OCI-LY7 (cell line): Measurements from ENCODE around the gene LARP7. TPM values are rescaled to one million over a fixed set of nuclear protein-coding genes. Genes with fewer than 3 reads are reported as not detected.

Source experiments
- BruUV-seq: library from RNA; stranded (reverse); fragments of 400-500 nt; replicated peaks from 2 replicates; lab custom pipeline; 2021; lab: Mats Ljungman, UMichigan
- CTCF ChIA-PET: fragments of 300-600 bp; sonication (Branson Sonifier 250); formaldehyde crosslinking; loops from one replicate; lab custom pipeline; 2022; ENCODE audit warnings: antibody characterized with exemption; ENCODE audit not compliant: unreplicated experiment; lab: Charles Lee
- POLR2A ChIA-PET: fragments of 300-600 bp; sonication (Branson Sonifier 250); formaldehyde crosslinking; loops from one replicate; lab custom pipeline; 2022; ENCODE audit warnings: antibody characterized with exemption; lab: Charles Lee
- DNase-seq: peaks from one replicate; pipeline ENCODE4 v3.0.0-alpha.2; 2015; ENCODE audit warnings: low spot score
- H2AFZ ChIP-seq: fragments of 200-600 bp; sonication (generic), shearing (Covaris generic); 2 replicates; pipeline ENCODE4 v1.6.1; 2014; ENCODE audit warnings: mild to moderate bottlenecking, antibody characterized with exemption, low read length, moderate library complexity
- H3K27ac ChIP-seq: fragments of 200-600 bp; sonication (generic); 2 replicates; pipeline ENCODE4 v1.5.1; 2014; ENCODE audit warnings: mixed run types, low read depth, mild to moderate bottlenecking, moderate library complexity, low read length, inconsistent platforms; ENCODE audit not compliant: poor library complexity, severe bottlenecking
- H3K36me3 ChIP-seq: fragments of 200-600 bp; sonication (generic); 2 replicates; pipeline ENCODE4 v1.6.1; 2014; ENCODE audit warnings: mild to moderate bottlenecking, antibody characterized with exemption, low read length, moderate library complexity, mixed read lengths; ENCODE audit not compliant: insufficient read depth
- H3K4me1 ChIP-seq: fragments of 200-600 bp; sonication (generic); 2 replicates; pipeline ENCODE4 v1.5.1; 2014; ENCODE audit warnings: mild to moderate bottlenecking, low read length; ENCODE audit not compliant: insufficient read depth, poor library complexity, severe bottlenecking
- H3K4me2 ChIP-seq: fragments of 200-600 bp; sonication (generic); 2 replicates; pipeline ENCODE4 v1.6.1; 2014; ENCODE audit warnings: mild to moderate bottlenecking, low read length
- H3K4me3 ChIP-seq: fragments of 200-600 bp; sonication (generic); 2 replicates; pipeline ENCODE4 v1.5.1; 2014; ENCODE audit warnings: mild to moderate bottlenecking, low read depth, low read length; ENCODE audit not compliant: poor library complexity, severe bottlenecking
- H3K79me2 ChIP-seq: fragments of 200-600 bp; sonication (generic); 2 replicates; pipeline ENCODE4 v1.6.1; 2016; ENCODE audit warnings: low read depth, mild to moderate bottlenecking, low read length, moderate library complexity, mixed read lengths; ENCODE audit not compliant: insufficient read depth
- H3K9me2 ChIP-seq: fragments of 200-600 bp; sonication (generic); 2 replicates; pipeline ENCODE4 v1.6.1; 2016; ENCODE audit warnings: mild to moderate bottlenecking, low read length, mixed read lengths; ENCODE audit not compliant: insufficient read depth
- H3K9me3 ChIP-seq: fragments of 200-600 bp; sonication (generic); 2 replicates; pipeline ENCODE4 v1.6.1; 2014; ENCODE audit warnings: mild to moderate bottlenecking, mixed run types, low read length, mixed read lengths
- H4K20me1 ChIP-seq: fragments of 200-600 bp; sonication (generic); 2 replicates; pipeline ENCODE4 v1.6.1; 2014; ENCODE audit warnings: mild to moderate bottlenecking, antibody characterized with exemption, low read length, moderate library complexity, mixed read lengths; ENCODE audit not compliant: insufficient read depth
- EZH2phosphoT487 ChIP-seq: fragments of 200-600 bp; sonication (generic); IDR thresholded peaks from 2 replicates; pipeline ENCODE4 v1.6.1; 2018; ENCODE audit warnings: low read depth, borderline replicate concordance, mild to moderate bottlenecking, mixed run types, antibody characterized with exemption, low read length, moderate library complexity, mixed read lengths
- intact Hi-C: fragments of 100-400 bp; cut with micrococcal nuclease; formaldehyde crosslinking; loops from one replicate; pipeline ENCODE4 v1.10.0; 2022; ENCODE audit not compliant: unreplicated experiment
- total RNA-seq, 2 experiments: library from RNA; depleted of rRNA in 1 of 2; stranded (reverse); fragments of >200 nt in 1 of 2; shearing (Covaris generic) in 1 of 2; gene quantifications; 2 replicates each; pipeline ENCODE4 v1.2.3, GENCODE V29; 2014 to 2022
- TF ChIP-seq, protein P1 (sequence below): fragments of 200-600 bp; sonication (generic); conservative IDR thresholded peaks from 2 replicates; pipeline ENCODE4 v1.5.1; 2014; ENCODE audit warnings: mild to moderate bottlenecking, antibody characterized with exemption, low read length, moderate library complexity, mixed read lengths

Gene LARP7
- total RNA-seq, 2 experiments from 2014 or later: 35.0 to 53.9 TPM

DNA sequence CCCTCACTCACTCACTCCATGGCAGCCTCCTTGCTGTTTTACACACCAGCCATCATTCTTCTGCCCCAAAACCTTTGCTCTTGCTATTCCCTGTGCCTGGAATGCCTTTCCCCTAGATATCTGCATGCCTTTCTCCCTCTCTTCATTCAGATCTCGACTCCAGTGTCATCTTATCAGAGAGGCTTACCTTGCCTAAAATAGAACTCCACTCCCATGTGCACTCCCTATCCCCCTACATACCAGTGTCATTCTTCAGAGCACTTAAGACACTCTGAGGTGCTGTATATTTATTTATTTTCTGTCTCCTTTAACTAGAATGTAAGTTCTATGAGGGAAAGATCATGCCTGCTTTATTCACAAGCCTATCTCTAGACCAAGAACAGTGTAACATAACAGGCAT is 45.4 kb upstream of the LARP7 start:
- BruUV-seq: no TSS peak
- CTCF ChIA-PET: no interaction called here

DNA sequence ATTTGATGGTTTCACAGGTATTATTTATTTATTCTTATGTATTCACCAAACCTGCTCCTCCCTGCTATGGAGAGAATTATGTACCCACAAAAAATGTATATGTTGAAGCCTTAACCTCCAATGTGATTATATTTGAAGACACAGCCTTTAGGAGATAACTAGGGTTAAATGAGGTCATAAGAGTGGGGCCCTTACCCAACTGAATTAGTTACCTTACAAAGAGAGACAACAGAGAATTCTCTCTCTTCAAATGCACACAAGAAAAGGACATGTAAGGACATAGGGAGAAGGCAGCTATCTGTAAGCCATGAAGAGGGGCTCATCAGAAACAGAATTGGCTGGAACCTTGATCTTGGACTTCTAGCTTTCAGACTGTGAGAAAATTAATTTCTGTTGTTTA is 44.2 kb upstream of the LARP7 start:
- CTCF ChIA-PET: no interaction called here
- no peak for DNase-seq
- no peaks in the 10 kb centered on the region for H3K79me2 ChIP-seq
- no peak for TF ChIP-seq EZH2phosphoT487
- TF ChIP-seq, protein P1, sequence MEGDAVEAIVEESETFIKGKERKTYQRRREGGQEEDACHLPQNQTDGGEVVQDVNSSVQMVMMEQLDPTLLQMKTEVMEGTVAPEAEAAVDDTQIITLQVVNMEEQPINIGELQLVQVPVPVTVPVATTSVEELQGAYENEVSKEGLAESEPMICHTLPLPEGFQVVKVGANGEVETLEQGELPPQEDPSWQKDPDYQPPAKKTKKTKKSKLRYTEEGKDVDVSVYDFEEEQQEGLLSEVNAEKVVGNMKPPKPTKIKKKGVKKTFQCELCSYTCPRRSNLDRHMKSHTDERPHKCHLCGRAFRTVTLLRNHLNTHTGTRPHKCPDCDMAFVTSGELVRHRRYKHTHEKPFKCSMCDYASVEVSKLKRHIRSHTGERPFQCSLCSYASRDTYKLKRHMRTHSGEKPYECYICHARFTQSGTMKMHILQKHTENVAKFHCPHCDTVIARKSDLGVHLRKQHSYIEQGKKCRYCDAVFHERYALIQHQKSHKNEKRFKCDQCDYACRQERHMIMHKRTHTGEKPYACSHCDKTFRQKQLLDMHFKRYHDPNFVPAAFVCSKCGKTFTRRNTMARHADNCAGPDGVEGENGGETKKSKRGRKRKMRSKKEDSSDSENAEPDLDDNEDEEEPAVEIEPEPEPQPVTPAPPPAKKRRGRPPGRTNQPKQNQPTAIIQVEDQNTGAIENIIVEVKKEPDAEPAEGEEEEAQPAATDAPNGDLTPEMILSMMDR: no peak
- H2AFZ ChIP-seq: no peak overlapping the region
- no peaks in the 10 kb centered on the region for H3K9me2 ChIP-seq
- H3K27ac ChIP-seq: no peak overlapping the region
- H3K36me3 ChIP-seq: peaks cover 31% of the 10 kb centered on the region
- H3K4me1 ChIP-seq: no peaks in the 10 kb centered on the region
- intact Hi-C loops: no loop called here
- no TSS peak for BruUV-seq
- 0 out of 2 replicates have a peak, but pooled peaks cover 3% of the 10 kb centered on the region for H3K9me3 ChIP-seq
- no peaks in the 10 kb centered on the region for H4K20me1 ChIP-seq
- POLR2A ChIA-PET: no interaction called here
- no peak overlapping the region for H3K4me3 ChIP-seq
- H3K4me2 ChIP-seq: no peak overlapping the region

More for the DNA sequence above, 45.4 kb upstream of the LARP7 start:
- no peak overlapping the region for H3K4me2 ChIP-seq
- H3K79me2 ChIP-seq: no peaks in the 10 kb centered on the region
- POLR2A ChIA-PET: interaction anchor here (0.6 kb wide), 1 partner anchor 97 kb away, joined by 3 read pairs; no protein-coding TSS in a partner anchor
- H3K9me2 ChIP-seq: no peaks in the 10 kb centered on the region
- intact Hi-C loops: no loop called here
- H3K4me1 ChIP-seq: no peaks in the 10 kb centered on the region
- H3K27ac ChIP-seq: no peak overlapping the region
- peaks cover 36% of the 10 kb centered on the region for H3K36me3 ChIP-seq
- DNase-seq: no peak
- no peak for TF ChIP-seq EZH2phosphoT487
- TF ChIP-seq, protein P1: no peak
- H3K9me3 ChIP-seq: 0 out of 2 replicates have a peak, but pooled peaks cover 3% of the 10 kb centered on the region
- H3K4me3 ChIP-seq: no peak overlapping the region
- H4K20me1 ChIP-seq: no peaks in the 10 kb centered on the region
- no peak overlapping the region for H2AFZ ChIP-seq

DNA sequence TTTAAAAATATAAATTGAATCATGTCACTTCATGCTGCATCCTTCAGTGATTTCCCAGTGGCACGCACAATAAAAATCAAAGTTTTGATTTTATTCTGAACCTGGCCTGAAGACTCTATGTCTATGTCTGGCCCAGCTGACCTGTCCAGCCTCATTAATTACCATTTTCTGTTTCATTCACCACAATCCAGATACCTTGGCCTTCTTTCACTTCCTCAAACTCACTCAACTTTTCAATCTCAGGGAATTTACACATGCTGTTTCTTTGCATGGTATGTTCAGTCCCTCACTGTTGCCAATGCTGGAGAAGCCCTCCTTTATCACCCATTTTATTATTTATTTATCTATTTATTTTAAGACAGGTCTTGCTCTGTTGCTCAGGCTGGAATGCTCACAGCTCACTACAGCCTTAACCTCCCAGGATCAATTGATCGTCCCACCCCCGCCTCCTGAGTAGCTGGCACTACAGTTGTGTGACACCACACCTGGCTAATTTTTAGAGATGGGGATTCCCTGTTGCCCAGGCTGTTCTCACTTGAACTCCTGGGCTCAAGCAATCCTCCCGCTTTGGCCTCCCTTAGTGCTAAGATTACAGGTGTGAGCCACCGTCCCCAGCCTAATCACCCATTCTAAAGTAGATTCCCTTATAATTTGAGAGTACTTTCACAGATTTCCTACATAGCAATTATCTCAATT is 43.4 kb upstream of the LARP7 start:
- H3K9me2 ChIP-seq: no peaks in the 10 kb centered on the region
- DNase-seq: no peak
- no peaks in the 10 kb centered on the region for H4K20me1 ChIP-seq
- H3K79me2 ChIP-seq: no peaks in the 10 kb centered on the region
- 0 out of 2 replicates have a peak, but pooled peaks cover 3% of the 10 kb centered on the region for H3K9me3 ChIP-seq
- CTCF ChIA-PET: no interaction called here
- peaks cover 28% of the 10 kb centered on the region for H3K36me3 ChIP-seq
- no peaks in the 10 kb centered on the region for H3K4me1 ChIP-seq
- H3K27ac ChIP-seq: no peak overlapping the region
- BruUV-seq: no TSS peak
- no peak overlapping the region for H2AFZ ChIP-seq
- POLR2A ChIA-PET: interaction anchor here (0.6 to 1.4 kb wide), 2 partner anchors 9 to 212 kb away, joined by 3 read pairs; no protein-coding TSS in a partner anchor
- intact Hi-C loops: no loop called here
- no peak overlapping the region for H3K4me3 ChIP-seq
- TF ChIP-seq EZH2phosphoT487: no peak
- TF ChIP-seq, protein P1: no peak
- no peak overlapping the region for H3K4me2 ChIP-seq
